Measurements from ENCODE around the gene CDH23.
A peak's percentile ranks its signal among the peaks of the same experiment; 100 is the strongest.

CDH23 gene

DNA sequence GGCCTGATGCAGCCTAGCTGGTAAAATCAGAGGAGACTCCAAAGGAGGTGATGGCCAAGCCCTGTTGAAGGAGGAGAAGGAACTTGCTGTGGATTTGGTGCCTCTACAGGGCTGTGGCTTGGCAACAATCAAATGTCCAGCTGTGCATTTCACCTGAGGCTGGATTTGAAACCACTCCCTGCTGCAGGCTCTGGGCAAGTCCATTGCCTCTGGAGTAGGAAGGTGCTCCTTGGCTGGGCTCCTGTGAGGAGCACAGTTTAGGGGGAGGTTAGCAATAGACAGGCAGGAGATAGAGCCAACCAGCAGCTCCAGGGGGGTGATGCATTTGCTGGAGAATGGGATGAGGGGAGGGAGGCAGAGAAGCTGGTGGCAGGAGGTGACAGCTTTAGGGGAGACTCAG, 26.5 kb downstream of the CDH23 start:
- DNase-seq (ENCODE audit: low spot score): no peak

- DNase-seq (ENCODE audit: low spot score): no peak
Measured at GRCh38 chr10:71423901-71424300, 27.2 kb downstream of the CDH23 start.

DNA sequence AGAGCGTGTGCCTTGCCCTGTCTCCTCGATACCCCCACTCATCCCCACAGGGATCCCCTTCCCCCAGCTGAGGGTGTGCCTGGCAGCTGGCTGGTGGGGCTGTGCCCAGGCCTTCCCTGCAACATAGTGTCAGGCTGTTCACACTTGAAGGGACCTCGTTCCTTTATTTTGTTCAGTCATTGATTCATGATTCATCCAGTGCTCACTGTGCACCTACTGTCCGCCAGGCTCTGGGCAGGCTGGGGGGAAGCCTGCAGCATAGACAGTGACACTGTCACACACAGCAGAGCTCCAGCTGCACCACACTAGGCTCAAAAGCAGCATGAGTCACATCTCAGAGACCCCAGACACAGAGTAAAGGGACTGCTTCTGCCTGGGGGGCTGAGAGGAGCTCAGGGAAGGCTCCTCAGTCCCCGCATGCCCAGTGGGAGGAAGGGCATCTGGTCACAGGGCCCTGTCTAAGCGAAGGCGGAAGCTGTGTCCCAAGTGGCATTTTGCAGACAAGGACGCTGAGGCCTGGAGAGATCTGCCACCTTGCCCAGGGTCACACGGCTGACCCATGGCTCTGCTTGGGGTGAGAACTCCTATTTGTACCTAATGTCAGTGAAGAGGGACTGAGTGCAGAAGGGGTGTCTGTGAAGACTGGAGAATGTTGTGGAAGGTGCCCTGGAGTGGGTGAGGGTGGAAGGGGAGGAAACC, 27.9 kb downstream of the CDH23 start:
- no peak for DNase-seq (ENCODE audit: low spot score)

GRCh38 chr10:71426058-71426605, 29.4 kb downstream of the CDH23 start:
- DNase-seq (ENCODE audit: low spot score): no peak

GRCh38 chr10:71427246-71427645, 30.5 kb downstream of the CDH23 start:
- no peak for DNase-seq (ENCODE audit: low spot score)

- no peak for DNase-seq (ENCODE audit: low spot score)
Measured at GRCh38 chr10:71429304-71429703, 32.6 kb downstream of the CDH23 start.

GRCh38 chr10:71429929-71430328, 33.2 kb downstream of the CDH23 start:
- no peak for DNase-seq (ENCODE audit: low spot score)

DNA sequence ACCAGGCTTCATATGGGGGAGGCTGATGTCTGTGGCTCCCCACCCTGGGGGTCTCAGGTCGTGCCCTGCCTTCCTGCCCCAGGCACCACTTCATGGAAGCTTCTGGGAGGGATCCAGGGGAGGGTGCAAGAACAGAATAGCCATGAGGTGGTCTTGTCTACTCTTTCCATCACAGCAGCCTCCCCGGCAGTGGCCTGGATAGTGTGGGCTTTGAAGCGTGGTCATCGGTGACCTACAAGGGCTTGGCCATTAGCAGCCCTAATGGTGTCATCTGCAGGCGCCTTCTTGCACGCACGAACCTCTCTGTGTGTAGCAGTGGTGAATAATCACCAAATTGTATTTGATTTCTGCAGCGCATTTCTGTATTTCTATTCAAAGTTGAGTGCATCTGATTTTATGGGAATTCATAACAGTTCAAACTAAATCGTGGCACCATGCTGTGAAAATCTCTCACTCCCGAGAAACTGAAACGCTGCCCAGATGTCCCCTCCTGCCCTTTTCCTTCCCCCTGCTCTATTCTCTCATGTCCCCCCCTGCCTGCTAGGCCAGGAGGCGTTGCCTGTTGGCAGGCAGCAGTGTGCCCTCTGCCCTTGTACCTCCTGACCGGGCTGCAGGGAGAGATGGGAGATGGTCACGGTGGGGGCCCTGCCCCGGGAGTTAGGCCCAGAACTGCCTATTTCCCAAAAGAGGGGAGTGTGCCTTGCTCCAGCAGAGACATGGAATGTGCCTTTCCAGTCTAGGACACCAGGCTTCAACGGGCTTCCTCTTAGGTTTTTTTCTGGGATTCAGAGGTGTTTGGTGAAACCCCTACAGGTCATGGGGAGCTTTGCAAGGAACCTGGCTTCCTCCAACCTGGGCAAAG, 34.8 kb downstream of the CDH23 start:
- no peak for DNase-seq (ENCODE audit: low spot score)

- DNase-seq (ENCODE audit: low spot score): no peak
Measured at GRCh38 chr10:71432101-71432905, 35.6 kb downstream of the CDH23 start.

DNA sequence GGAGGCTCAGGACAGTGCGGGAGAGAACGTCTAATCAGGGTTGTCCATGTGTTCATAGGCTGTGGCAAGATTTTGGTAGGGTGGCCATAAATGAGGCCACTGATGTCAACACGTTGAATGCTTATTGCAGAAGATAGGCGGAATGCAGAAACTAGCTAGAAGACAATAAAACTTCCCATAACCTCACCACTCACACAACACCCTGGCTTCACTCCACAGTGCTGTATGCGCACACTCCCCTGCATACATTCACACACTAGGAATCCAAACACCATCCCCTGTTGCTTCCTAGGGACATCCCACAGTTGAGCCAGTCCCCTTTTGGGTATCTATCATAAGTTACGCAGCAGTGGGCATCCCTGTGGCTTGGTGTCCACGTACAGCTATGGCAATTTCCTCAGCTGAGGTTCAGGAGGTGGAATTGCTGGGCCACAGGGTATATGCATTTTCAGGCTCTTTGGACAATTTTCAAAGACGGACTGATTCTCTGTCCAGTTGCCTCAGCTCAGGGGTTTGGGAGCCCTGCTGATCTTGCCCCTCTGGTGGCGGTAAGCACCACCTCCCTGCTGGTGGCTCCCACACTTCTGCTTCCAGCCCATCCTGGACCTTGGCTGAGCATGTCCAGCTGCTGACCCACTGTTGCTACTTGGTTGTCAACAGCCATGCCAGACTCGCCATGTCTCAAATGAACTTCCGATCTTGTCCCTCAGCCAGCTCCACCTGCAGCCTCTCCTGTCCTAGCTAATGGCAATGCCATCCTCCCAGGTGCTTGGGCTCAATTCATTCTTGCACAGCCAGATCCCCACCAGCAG, 36.4 kb downstream of the CDH23 start:
- DNase-seq (ENCODE audit: low spot score): no peak

GRCh38 chr10:71433768-71434744, 37.3 kb downstream of the CDH23 start:
- DNase-seq (ENCODE audit: low spot score): peak; percentile 27

- DNase-seq (ENCODE audit: low spot score): no peak
Measured at GRCh38 chr10:71434760-71435394, 38.2 kb downstream of the CDH23 start.

GRCh38 chr10:71435571-71436267, 39.0 kb downstream of the CDH23 start:
- no peak for DNase-seq (ENCODE audit: low spot score)

DNA sequence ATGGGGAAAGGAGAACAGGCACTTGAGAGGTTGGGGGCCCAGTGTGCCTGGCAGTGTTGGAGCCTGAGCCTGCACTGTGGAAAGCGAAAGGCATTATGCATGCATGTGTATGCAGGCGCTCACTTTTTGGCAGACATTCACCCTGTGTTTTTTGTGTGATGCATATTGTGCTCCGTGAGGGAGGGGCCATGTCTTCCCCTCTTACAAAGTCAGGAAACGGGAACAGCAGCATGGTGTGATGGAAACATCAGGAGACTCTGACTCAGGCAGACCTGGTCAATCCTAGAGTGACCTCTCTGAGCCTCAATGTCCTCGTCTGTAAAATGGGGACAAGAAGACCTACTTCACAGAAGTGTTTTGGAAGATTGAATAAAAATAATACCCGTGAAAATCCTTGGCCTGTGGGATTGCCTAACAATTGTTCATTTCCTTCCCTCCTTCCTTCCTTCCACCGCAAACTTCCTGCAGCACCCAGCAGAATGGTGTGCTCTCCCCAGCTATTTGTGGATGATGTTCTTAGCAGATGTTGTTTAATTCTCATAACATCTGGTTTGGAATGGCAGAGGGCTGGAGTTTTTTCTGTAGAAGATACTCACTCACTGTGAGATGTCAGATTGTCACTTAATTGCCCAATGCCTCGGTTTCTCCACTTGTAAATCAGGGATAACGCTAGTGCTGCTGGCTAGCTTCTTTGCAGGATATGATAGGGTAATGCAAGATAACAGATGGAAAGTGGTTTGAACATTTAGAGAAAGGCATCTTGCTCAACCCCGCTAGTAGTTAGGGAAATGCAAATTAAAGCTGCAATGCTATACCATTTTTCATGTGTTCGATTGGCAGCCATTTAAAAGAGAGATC, 39.8 kb downstream of the CDH23 start:
- no peak for DNase-seq (ENCODE audit: low spot score)

DNA sequence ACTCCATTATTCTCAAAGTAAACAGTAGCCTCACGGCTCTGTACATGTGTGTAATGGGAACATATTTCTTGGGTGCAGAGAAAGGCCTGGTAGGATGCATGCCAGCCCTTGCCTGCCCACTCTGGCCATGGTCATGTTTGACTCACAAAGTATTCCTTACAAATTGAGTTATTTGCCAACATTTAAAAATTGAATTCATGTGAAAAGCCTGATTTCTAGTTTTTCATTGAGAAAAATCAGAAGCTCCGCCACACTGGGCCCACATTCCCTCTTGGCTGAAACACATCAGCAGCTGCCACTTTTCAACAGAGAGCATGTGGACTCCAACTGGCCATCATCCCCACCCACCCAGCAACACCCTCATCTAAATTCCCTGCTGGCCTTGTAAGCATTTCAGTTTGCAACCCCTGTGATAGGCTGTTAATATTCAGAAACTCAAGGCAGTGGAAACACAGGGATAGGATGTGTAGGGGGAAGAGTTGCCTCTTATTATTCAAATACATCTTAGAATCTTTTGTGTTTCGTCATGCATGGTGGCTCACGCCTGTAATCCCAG, 40.9 kb downstream of the CDH23 start:
- no peak for DNase-seq (ENCODE audit: low spot score)

- no peak for DNase-seq (ENCODE audit: low spot score)
Measured at GRCh38 chr10:71438761-71439160, 42.0 kb downstream of the CDH23 start.

DNA sequence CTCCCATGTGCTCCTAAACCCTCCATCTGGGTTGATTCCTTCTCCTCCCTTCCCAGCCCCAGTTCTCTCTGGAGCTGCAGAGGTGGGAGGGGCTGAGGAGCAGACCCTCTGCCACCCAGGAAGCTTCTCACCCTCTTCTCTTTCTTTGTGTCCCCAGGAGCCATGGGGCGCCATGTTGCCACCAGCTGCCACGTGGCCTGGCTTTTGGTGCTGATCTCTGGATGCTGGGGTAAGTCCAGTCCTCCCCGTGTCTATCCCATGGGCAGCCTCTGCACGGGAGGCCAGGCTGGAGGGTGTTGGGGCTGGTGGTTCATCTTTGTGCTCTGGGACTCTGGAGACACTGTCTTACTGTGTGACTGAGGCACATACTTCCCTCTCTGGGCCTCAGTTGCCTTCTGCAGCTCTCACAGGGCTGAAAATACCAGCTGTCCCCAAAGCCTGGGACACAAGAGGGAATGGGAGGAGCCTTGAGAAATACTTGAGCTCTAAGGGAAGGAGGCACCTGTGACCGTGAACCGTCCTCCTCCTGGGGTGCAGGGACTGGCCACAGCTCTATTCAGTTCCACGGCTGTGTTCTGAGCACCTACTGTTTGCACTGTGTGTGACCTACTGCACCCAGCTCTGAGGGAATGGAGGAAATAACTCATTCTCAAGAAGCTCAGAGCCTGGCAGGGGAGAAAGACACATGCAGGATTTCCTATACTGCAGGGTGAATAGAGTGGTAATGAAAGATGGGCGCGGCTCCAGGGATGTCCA, 43.1 kb downstream of the CDH23 start:
- DNase-seq (ENCODE audit: low spot score): no peak

All from CD4-positive, alpha-beta T cell treated with Interleukin-2 at 100 ng/mL for 4 hours (primary cell).